ENCODE results near the gene APBB2. TPM values are rescaled to one million over a fixed set of nuclear protein-coding genes. Genes with fewer than 3 reads are reported as not detected.
"Not testable (repeated sequence)": the region's sequence is repeated elsewhere in the genome, so short reads cannot be mapped to it uniquely, and the experiment has no call there.

APBB2 gene
- total RNA-seq, 1 donor from 2014 or later, result 7.6 TPM

- intact Hi-C loops (cut with micrococcal nuclease), result no loop called here
Measured at GRCh38 chr4:40916218-40916555, 298.2 kb downstream of the APBB2 start.

- intact Hi-C loops (cut with micrococcal nuclease), result no loop called here
Measured at GRCh38 chr4:40915318-40916217, 298.8 kb downstream of the APBB2 start.

- intact Hi-C loops (cut with micrococcal nuclease), result no loop called here
Measured at GRCh38 chr4:40912460-40913184, 301.7 kb downstream of the APBB2 start.

- intact Hi-C loops (cut with micrococcal nuclease), result no loop called here
Measured at GRCh38 chr4:40910706-40911105, 303.6 kb downstream of the APBB2 start.

- intact Hi-C loops (cut with micrococcal nuclease), result loop anchor here (1.0 kb wide), 1 partner anchor 307 kb away; no protein-coding TSS in a partner anchor
Measured at GRCh38 chr4:40909363-40909876, 304.9 kb downstream of the APBB2 start.

- intact Hi-C loops (cut with micrococcal nuclease), result loop anchor here (1.0 kb wide), 2 partner anchors 15 to 307 kb away; no protein-coding TSS in a partner anchor
Measured at GRCh38 chr4:40908702-40909362, 305.5 kb downstream of the APBB2 start.

- intact Hi-C loops (cut with micrococcal nuclease), result loop anchor here (1.0 kb wide), 1 partner anchor 16 kb away; no protein-coding TSS in a partner anchor
Measured at GRCh38 chr4:40908297-40908696, 306.0 kb downstream of the APBB2 start.

- intact Hi-C loops (cut with micrococcal nuclease), result no loop called here
Measured at GRCh38 chr4:40905414-40905813, 308.9 kb downstream of the APBB2 start.

- intact Hi-C loops (cut with micrococcal nuclease), result not testable (repeated sequence)
Measured at GRCh38 chr4:40900531-40900930, 313.8 kb downstream of the APBB2 start.

- intact Hi-C loops (cut with micrococcal nuclease), result loop anchor here (1.0 kb wide), 2 partner anchors 56 to 160 kb away; no protein-coding TSS in a partner anchor
Measured at GRCh38 chr4:40897557-40898203, 316.7 kb downstream of the APBB2 start.

- intact Hi-C loops (cut with micrococcal nuclease), result no loop called here
Measured at GRCh38 chr4:40890764-40891163, 323.6 kb downstream of the APBB2 start.

- intact Hi-C loops (cut with micrococcal nuclease), result no loop called here
Measured at GRCh38 chr4:40890199-40890598, 324.1 kb downstream of the APBB2 start.

GRCh38 chr4:40888933-40889332, 325.4 kb downstream of the APBB2 start:
- intact Hi-C loops (cut with micrococcal nuclease), result no loop called here

- intact Hi-C loops (cut with micrococcal nuclease), result no loop called here
Measured at GRCh38 chr4:40887764-40888131, 326.6 kb downstream of the APBB2 start.

GRCh38 chr4:40886931-40887763, 327.2 kb downstream of the APBB2 start:
- intact Hi-C loops (cut with micrococcal nuclease), result no loop called here

GRCh38 chr4:40881851-40882250, 332.5 kb downstream of the APBB2 start:
- intact Hi-C loops (cut with micrococcal nuclease), result no loop called here

GRCh38 chr4:40881096-40881495, 333.2 kb downstream of the APBB2 start:
- intact Hi-C loops (cut with micrococcal nuclease), result no loop called here

GRCh38 chr4:40878548-40879055, 335.7 kb downstream of the APBB2 start:
- intact Hi-C loops (cut with micrococcal nuclease), result no loop called here

GRCh38 chr4:40877081-40877480, 337.3 kb downstream of the APBB2 start:
- intact Hi-C loops (cut with micrococcal nuclease), result no loop called here

All from T-helper 1 cell treated with Interleukin-12 subunit alpha and Interleukin-12 subunit beta and Interleukin-4 antibody, amounts not matched to agents 30 ng/mL and 1 ng/mL, for 36 hours (primary cell).